Spleen (tissue), 7 donors: ENCODE results near the gene BAX.

Experiments used
- POLR2A ChIP-seq, 3 donors: fragments of 450-650 bp; IDR thresholded peaks; one replicate each; pipeline ENCODE4 v1.5.1; 2017; ENCODE audit warnings: antibody characterized with exemption in 3 of 3, mild to moderate bottlenecking in 1 of 3
- POLR2AphosphoS5 ChIP-seq, 3 donors: sonication (generic); formaldehyde crosslinking; IDR thresholded peaks; one replicate each; pipeline ENCODE4 v1.5.1; 2017; ENCODE audit warnings: antibody characterized with exemption in 3 of 3
- TF ChIP-seq, protein P1 (sequence below), 11 experiments: fragments of 200-600 bp in 7 of 11; fragments of 450-650 bp in 4 of 11; sonication (generic) in 4 of 11; IDR thresholded peaks in 8 of 11; conservative IDR thresholded peaks in 3 of 11; 1 replicate in 7 of 11; 2 replicates in 4 of 11; pipeline versions ENCODE4 v1.4.0 to v1.8.0; 2016 to 2021; ENCODE audit warnings: antibody characterized with exemption in 11 of 11, inconsistent platforms in 4 of 11, mild to moderate bottlenecking in 1 of 11
- donor health status: DM: no; HTN: no; CAD: no; lungs with moderate emphysema.
- donor health status: DM: no; HTN: no; CAD: no.
- donor health status: DM: no; HTN: no; CAD: no.

- TF ChIP-seq, protein P1, sequence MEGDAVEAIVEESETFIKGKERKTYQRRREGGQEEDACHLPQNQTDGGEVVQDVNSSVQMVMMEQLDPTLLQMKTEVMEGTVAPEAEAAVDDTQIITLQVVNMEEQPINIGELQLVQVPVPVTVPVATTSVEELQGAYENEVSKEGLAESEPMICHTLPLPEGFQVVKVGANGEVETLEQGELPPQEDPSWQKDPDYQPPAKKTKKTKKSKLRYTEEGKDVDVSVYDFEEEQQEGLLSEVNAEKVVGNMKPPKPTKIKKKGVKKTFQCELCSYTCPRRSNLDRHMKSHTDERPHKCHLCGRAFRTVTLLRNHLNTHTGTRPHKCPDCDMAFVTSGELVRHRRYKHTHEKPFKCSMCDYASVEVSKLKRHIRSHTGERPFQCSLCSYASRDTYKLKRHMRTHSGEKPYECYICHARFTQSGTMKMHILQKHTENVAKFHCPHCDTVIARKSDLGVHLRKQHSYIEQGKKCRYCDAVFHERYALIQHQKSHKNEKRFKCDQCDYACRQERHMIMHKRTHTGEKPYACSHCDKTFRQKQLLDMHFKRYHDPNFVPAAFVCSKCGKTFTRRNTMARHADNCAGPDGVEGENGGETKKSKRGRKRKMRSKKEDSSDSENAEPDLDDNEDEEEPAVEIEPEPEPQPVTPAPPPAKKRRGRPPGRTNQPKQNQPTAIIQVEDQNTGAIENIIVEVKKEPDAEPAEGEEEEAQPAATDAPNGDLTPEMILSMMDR (IDR thresholded peaks at IDR 0.05 in 8 of 11, conservative IDR thresholded peaks at IDR 0.05 in 3 of 11), result no peak
- no peak for TF ChIP-seq POLR2A (IDR thresholded peaks at IDR 0.05)
- TF ChIP-seq POLR2AphosphoS5 (IDR thresholded peaks at IDR 0.05), result no peak
Observed at GRCh38 chr19:48964205-48965039, 9.7 kb downstream of the BAX start.
